ENCODE results near the gene IQGAP3.

Gene IQGAP3

DNA sequence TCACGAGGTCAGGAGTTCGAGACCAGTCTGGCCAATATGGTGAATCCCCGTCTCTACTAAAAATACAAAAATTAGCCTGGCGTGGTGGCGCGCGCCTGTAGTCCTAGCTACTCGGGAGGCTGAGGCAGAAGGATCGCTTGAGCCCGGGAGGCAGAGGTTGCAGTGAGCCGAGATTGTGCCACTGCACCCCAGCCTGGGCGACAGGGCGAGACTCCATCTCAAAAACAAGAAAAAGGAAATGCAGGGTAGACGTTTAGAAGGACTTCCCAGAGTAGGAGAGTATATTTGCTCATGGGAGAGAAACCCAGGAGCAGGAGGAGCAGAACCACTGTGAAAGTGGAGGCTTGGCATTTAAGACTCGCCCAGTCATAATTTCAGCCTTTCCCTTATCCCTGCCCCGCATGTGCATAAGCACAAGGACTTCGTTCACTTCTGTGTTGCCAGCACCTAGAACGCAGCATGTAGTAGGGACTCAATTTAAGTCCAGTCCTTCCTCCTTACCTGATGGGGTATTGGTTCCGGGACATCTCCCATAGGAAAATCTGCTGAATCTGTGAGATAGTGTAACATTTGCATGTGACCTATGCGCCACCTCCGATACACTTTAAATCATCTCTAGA lies 66.6 kb downstream of the IQGAP3 start:
- peak overlapping the region; percentile 69 for H3K4me3 ChIP-seq (IDR thresholded peaks at IDR 0.05; ENCODE audit: insufficient read depth, low read depth, low read length)
- H4K20me1 ChIP-seq (ENCODE audit: insufficient read depth), result no peaks in the 10 kb centered on the region
- H3K4me1 ChIP-seq (ENCODE audit: low read depth, poor library complexity, severe bottlenecking), result peaks cover 68% of the 10 kb centered on the region
- peak overlapping the region; percentile 69 for H3K9ac ChIP-seq
- H3K79me2 ChIP-seq (ENCODE audit: insufficient read depth, low read depth), result no peaks in the 10 kb centered on the region
- no peaks in the 10 kb centered on the region; the same call in 1 of the 2 replicates for H3K27me3 ChIP-seq (ENCODE audit: insufficient read depth, low read depth)
- TF ChIP-seq, protein P1, sequence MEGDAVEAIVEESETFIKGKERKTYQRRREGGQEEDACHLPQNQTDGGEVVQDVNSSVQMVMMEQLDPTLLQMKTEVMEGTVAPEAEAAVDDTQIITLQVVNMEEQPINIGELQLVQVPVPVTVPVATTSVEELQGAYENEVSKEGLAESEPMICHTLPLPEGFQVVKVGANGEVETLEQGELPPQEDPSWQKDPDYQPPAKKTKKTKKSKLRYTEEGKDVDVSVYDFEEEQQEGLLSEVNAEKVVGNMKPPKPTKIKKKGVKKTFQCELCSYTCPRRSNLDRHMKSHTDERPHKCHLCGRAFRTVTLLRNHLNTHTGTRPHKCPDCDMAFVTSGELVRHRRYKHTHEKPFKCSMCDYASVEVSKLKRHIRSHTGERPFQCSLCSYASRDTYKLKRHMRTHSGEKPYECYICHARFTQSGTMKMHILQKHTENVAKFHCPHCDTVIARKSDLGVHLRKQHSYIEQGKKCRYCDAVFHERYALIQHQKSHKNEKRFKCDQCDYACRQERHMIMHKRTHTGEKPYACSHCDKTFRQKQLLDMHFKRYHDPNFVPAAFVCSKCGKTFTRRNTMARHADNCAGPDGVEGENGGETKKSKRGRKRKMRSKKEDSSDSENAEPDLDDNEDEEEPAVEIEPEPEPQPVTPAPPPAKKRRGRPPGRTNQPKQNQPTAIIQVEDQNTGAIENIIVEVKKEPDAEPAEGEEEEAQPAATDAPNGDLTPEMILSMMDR (conservative IDR thresholded peaks at IDR 0.05; ENCODE audit: low read depth, low read length), result no peak
- peak overlapping the region; percentile 79 for H3K27ac ChIP-seq
- peak overlapping the region; percentile 72 for H2AFZ ChIP-seq (ENCODE audit: low read depth)
- no peaks in the 10 kb centered on the region for H3K36me3 ChIP-seq (ENCODE audit: insufficient read depth)
- H3K4me2 ChIP-seq, result peak overlapping the region; percentile 96

DNA sequence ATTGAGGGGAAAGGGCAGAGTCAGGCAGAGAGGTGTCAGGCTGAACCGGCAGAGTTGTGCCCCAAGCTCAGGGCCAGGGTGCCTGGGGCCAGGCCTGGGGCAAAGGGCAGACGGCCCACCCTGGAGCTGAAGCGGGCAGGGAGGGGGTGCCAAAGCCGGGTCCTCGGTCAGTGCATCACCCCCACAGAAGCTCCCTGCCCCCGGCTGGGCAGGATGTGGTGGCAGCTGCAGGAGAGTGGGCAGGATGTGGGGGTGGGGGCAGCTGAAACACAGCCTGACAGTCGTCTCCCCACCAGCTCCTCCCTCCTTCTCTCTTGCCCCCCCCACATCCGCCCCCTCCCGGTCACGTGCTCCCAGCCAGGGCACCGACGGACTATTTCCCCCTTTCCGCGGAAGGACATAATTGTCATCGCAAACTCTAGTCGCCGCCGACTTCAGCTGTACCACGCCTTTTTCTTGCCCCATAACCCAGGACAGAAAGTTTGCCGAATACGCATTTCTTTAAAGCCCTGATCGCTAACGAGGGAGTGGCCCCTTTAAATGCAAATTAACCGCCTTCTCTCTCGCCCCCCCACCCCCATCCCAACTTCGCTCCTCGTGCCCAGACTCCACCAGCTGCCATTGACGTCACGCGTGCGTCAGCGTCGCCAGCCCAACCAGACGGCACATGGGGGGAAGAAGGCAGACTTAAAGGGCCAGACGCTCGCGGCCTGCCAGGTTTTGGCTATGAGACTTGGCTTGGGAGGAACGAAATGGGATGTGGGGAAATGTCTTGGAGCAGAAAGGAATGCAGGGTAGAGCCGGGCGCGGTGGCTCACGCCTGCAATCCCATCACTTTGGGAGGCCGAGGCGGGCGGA lies 67.3 kb downstream of the IQGAP3 start:
- H3K27ac ChIP-seq, result peak overlapping the region; percentile 79
- TF ChIP-seq, protein P1 (conservative IDR thresholded peaks at IDR 0.05; ENCODE audit: low read depth, low read length), result no peak; the same call in 1 of the 2 replicates
- H3K36me3 ChIP-seq (ENCODE audit: insufficient read depth), result no peaks in the 10 kb centered on the region
- H3K27me3 ChIP-seq (ENCODE audit: insufficient read depth, low read depth), result no peaks in the 10 kb centered on the region; the same call in 1 of the 2 replicates
- H3K4me2 ChIP-seq, result peak overlapping the region; percentile 96
- H2AFZ ChIP-seq (ENCODE audit: low read depth), result peak overlapping the region; percentile 72
- H4K20me1 ChIP-seq (ENCODE audit: insufficient read depth), result no peaks in the 10 kb centered on the region
- H3K4me1 ChIP-seq (ENCODE audit: low read depth, poor library complexity, severe bottlenecking), result peaks cover 68% of the 10 kb centered on the region
- peaks cover 5% of the 10 kb centered on the region for H3K79me2 ChIP-seq (ENCODE audit: insufficient read depth, low read depth)
- H3K9ac ChIP-seq, result peak overlapping the region; percentile 69
- peak overlapping the region; percentile 76 for H3K4me3 ChIP-seq (IDR thresholded peaks at IDR 0.05; ENCODE audit: insufficient read depth, low read depth, low read length)

DNA sequence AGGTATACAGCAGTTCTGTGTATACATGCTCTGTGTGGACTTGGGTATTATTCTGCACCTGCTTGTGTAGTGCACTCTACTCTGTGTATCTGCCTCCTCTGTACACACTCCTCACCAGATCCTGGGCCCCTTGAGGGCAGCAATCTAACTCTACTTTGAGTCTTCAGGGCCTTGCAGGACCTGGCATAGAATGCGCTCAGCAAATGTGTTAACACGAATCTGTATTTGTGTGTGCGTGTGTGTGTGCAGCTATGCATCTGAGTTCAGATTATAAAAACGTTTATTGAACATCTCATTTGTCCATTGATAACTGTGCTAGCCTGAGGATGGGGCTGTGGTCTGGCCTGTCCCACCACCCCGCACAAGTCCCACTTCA lies 67.9 kb downstream of the IQGAP3 start:
- Histone ChIP-seq H3K27me3 (ENCODE audit: insufficient read depth, low read depth) (no peaks in the 10 kb centered on the region), H4K20me1 (ENCODE audit: insufficient read depth) (no peaks in the 10 kb centered on the region), H3K27ac (peak overlapping the region; percentile 79), H3K4me1 (ENCODE audit: low read depth, poor library complexity, severe bottlenecking) (peaks cover 68% of the 10 kb centered on the region), H2AFZ (ENCODE audit: low read depth) (peak overlapping the region; percentile 31), H3K4me3 (IDR thresholded peaks at IDR 0.05; ENCODE audit: insufficient read depth, low read depth, low read length) (peak overlapping the region; percentile 76), H3K79me2 (ENCODE audit: insufficient read depth, low read depth) (peaks cover 11% of the 10 kb centered on the region), H3K36me3 (ENCODE audit: insufficient read depth) (no peaks in the 10 kb centered on the region), H3K9ac (peak overlapping the region; percentile 69), H3K4me2 (peak overlapping the region; percentile 96)
- TF ChIP-seq, protein P1 (conservative IDR thresholded peaks at IDR 0.05; ENCODE audit: low read depth, low read length), result peak; percentile 38; the same call in 1 of the 2 replicates

DNA sequence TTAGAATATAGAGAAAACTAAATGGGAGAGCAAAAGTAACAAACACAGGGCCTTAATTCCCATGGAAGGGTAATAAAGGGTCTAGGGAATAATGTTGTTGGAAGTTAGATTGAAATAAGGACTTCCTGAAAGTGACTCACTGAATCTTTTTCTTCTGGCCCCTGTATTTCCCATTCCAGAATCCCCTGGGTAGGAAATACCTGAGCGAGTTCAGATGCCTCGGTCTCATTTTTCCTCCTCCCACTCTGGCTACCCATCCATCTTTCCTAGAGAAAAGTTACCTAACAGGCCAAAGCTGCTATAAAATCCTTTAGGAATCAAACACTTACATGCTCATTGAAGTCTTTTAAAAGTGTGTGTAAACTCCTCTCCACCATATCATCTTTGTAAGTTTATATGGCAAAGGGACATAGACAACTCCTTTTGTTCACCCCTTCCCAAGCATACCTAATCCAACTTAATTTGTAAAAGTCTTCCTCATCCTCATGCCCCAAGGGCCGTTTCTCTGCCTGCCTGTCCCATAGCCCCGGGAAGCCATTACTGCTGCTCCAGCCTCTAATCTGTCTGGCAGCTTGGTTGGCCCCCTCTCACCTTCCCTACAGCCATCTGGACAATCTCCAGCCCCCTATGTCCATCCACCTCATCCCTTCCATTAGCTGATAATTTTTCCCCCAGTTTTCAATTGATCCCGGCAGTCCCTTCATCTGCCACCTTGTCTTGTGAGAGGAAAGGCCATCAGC lies 68.5 kb downstream of the IQGAP3 start:
- H3K4me2 ChIP-seq, result peak overlapping the region; percentile 96
- peak overlapping the region; percentile 69; the same call in 1 of the 2 replicates for H3K9ac ChIP-seq
- H4K20me1 ChIP-seq (ENCODE audit: insufficient read depth), result no peaks in the 10 kb centered on the region
- H3K79me2 ChIP-seq (ENCODE audit: insufficient read depth, low read depth), result peaks cover 16% of the 10 kb centered on the region
- TF ChIP-seq, protein P1 (conservative IDR thresholded peaks at IDR 0.05; ENCODE audit: low read depth, low read length), result no peak
- no peaks in the 10 kb centered on the region for H3K27me3 ChIP-seq (ENCODE audit: insufficient read depth, low read depth)
- H3K4me1 ChIP-seq (ENCODE audit: low read depth, poor library complexity, severe bottlenecking), result peaks cover 70% of the 10 kb centered on the region
- no peak overlapping the region for H3K4me3 ChIP-seq (IDR thresholded peaks at IDR 0.05; ENCODE audit: insufficient read depth, low read depth, low read length)
- H3K36me3 ChIP-seq (ENCODE audit: insufficient read depth), result no peaks in the 10 kb centered on the region
- H2AFZ ChIP-seq (ENCODE audit: low read depth), result peak overlapping the region; percentile 31
- peak overlapping the region; percentile 79 for H3K27ac ChIP-seq

All from KMS-11 (cell line).